Mesendoderm (in vitro differentiated cells): ENCODE results near the gene ZNF189.

ENCODE experiments used
- DNase-seq: peaks from one replicate; pipeline ENCODE4 v3.0.0; 2013
- H2AK5ac ChIP-seq: 2 replicates; pipeline ENCODE4 v1.6.1; 2013; ENCODE audit warnings: low read length, inconsistent platforms
- H2BK120ac ChIP-seq: 2 replicates; pipeline ENCODE4 v1.6.1; 2013; ENCODE audit warnings: low read depth, mild to moderate bottlenecking, low read length, moderate library complexity, mixed read lengths
- H2BK15ac ChIP-seq: replicated peaks from 2 replicates; pipeline ENCODE4 v1.6.1; 2013; ENCODE audit warnings: low read depth, mild to moderate bottlenecking, moderate library complexity
- H2BK5ac ChIP-seq: 2 replicates; pipeline ENCODE4 v1.6.1; 2013; ENCODE audit warnings: low read length, inconsistent platforms
- H3K18ac ChIP-seq: 2 replicates; pipeline ENCODE4 v1.6.1; 2013; ENCODE audit warnings: mild to moderate bottlenecking, low read length, mixed read lengths
- H3K23ac ChIP-seq: one replicate; pipeline ENCODE4 v1.6.1; 2013; ENCODE audit warnings: low read length
- H3K27ac ChIP-seq: 2 replicates; pipeline ENCODE4 v1.5.1; 2013; ENCODE audit warnings: low read depth, mild to moderate bottlenecking, inconsistent platforms, low read length, moderate library complexity
- H3K27me3 ChIP-seq: 2 replicates; pipeline ENCODE4 v1.6.1; 2013; ENCODE audit warnings: low read length, control low read depth, mild to moderate bottlenecking, inconsistent platforms; ENCODE audit not compliant: insufficient read depth, poor library complexity
- H3K36me3 ChIP-seq: 2 replicates; pipeline ENCODE4 v1.6.1; 2013; ENCODE audit warnings: low read length, inconsistent platforms; ENCODE audit not compliant: control insufficient read depth, insufficient read depth
- H3K4ac ChIP-seq: one replicate; pipeline ENCODE4 v1.6.1; 2013; ENCODE audit warnings: low read depth, mild to moderate bottlenecking, low read length, moderate library complexity
- H3K4me1 ChIP-seq: 2 replicates; pipeline ENCODE4 v1.6.1; 2013; ENCODE audit warnings: low read depth, low read length, inconsistent platforms; ENCODE audit not compliant: control insufficient read depth
- H3K4me2 ChIP-seq: 2 replicates; pipeline ENCODE4 v1.6.1; 2013; ENCODE audit warnings: low read length
- H3K4me3 ChIP-seq: 2 replicates; pipeline ENCODE4 v1.5.1; 2013; ENCODE audit warnings: mild to moderate bottlenecking, low read length
- H3K56ac ChIP-seq: one replicate; pipeline ENCODE4 v1.6.1; 2013; ENCODE audit warnings: low read length
- H3K79me1 ChIP-seq: 2 replicates; pipeline ENCODE4 v1.6.1; 2013; ENCODE audit warnings: low read length, inconsistent platforms
- H3K79me2 ChIP-seq: 2 replicates; pipeline ENCODE4 v1.6.1; 2013; ENCODE audit warnings: mild to moderate bottlenecking, low read length; ENCODE audit not compliant: control insufficient read depth, insufficient read depth
- H3K9ac ChIP-seq: 2 replicates; pipeline ENCODE4 v1.6.1; 2013; ENCODE audit warnings: low read length, inconsistent platforms
- H4K5ac ChIP-seq: one replicate; pipeline ENCODE4 v1.6.1; 2013; ENCODE audit warnings: low read length
- H4K8ac ChIP-seq: one replicate; pipeline ENCODE4 v1.6.1; 2013; ENCODE audit warnings: low read depth, mild to moderate bottlenecking, control low read depth, low read length, moderate library complexity
- WGBS: extraction: QIAGEN DNeasy Blood & Tissue Kit; methylation state at CpG from one replicate; pipeline ENCODE4 v1.1.7; 2013; ENCODE audit warnings: low lambda C conversion rate, missing lambda C conversion rate; ENCODE audit not compliant: insufficient coverage; ENCODE audit errors: extremely low coverage; 5-methylcytosine and 5-hydroxymethylcytosine counted together

Gene ZNF189

GRCh38 chr9:101417977-101418376 lies 19.3 kb downstream of the ZNF189 start:
- Histone ChIP-seq H3K18ac (no peak overlapping the region), H3K4me1 (no peaks in the 10 kb centered on the region), H2AK5ac (no peak overlapping the region)

GRCh38 chr9:101418518-101419430 lies 20.1 kb downstream of the ZNF189 start:
- no peak for DNase-seq
- Histone ChIP-seq H3K9ac (no peak overlapping the region), H3K4me2 (no peak overlapping the region), H4K8ac (no peak overlapping the region), H3K79me1 (no peaks in the 10 kb centered on the region), H3K36me3 (no peaks in the 10 kb centered on the region), H2BK15ac (no peak overlapping the region), H3K23ac (no peak overlapping the region), H3K27ac (no peak overlapping the region), H3K4me3 (no peak overlapping the region), H3K27me3 (peaks cover 2% of the 10 kb centered on the region), H3K56ac (no peak overlapping the region), H2BK5ac (no peak overlapping the region), H4K5ac (no peak overlapping the region), H3K4me1 (no peaks in the 10 kb centered on the region), H3K18ac (no peak overlapping the region), H3K79me2 (no peaks in the 10 kb centered on the region), H2AK5ac (no peak overlapping the region), H3K4ac (no peak overlapping the region), H2BK120ac (no peak overlapping the region)
- WGBS, result no CpG with 5 or more reads among the region's 7 CpGs

More at GRCh38 chr9:101417977-101418376, 19.3 kb downstream of the ZNF189 start:
- H3K9ac ChIP-seq, result no peak overlapping the region
- H3K4ac ChIP-seq, result no peak overlapping the region
- H4K8ac ChIP-seq, result no peak overlapping the region
- H3K56ac ChIP-seq, result no peak overlapping the region
- no peaks in the 10 kb centered on the region for H3K79me1 ChIP-seq
- no peak overlapping the region for H2BK5ac ChIP-seq
- H3K79me2 ChIP-seq, result no peaks in the 10 kb centered on the region
- H3K4me2 ChIP-seq, result no peak overlapping the region
- no peak for DNase-seq
- peaks cover 2% of the 10 kb centered on the region for H3K27me3 ChIP-seq
- H3K4me3 ChIP-seq, result no peak overlapping the region
- H2BK15ac ChIP-seq, result no peak overlapping the region
- no peak overlapping the region for H4K5ac ChIP-seq
- H3K36me3 ChIP-seq, result no peaks in the 10 kb centered on the region
- no peak overlapping the region for H2BK120ac ChIP-seq
- no peak overlapping the region for H3K23ac ChIP-seq
- no peak overlapping the region for H3K27ac ChIP-seq

GRCh38 chr9:101419863-101420262 lies 21.2 kb downstream of the ZNF189 start:
- Histone ChIP-seq H3K79me1 (no peaks in the 10 kb centered on the region), H2BK120ac (no peak overlapping the region), H3K23ac (no peak overlapping the region), H4K8ac (no peak overlapping the region), H2BK15ac (no peak overlapping the region), H3K4me2 (no peak overlapping the region), H2AK5ac (no peak overlapping the region), H2BK5ac (no peak overlapping the region), H3K79me2 (no peaks in the 10 kb centered on the region), H3K36me3 (no peaks in the 10 kb centered on the region), H4K5ac (no peak overlapping the region), H3K18ac (no peak overlapping the region), H3K4me3 (no peak overlapping the region), H3K4me1 (no peaks in the 10 kb centered on the region), H3K27ac (no peak overlapping the region), H3K4ac (no peak overlapping the region), H3K9ac (no peak overlapping the region), H3K27me3 (peaks cover 2% of the 10 kb centered on the region), H3K56ac (no peak overlapping the region)
- no CpG with 5 or more reads among the region's 2 CpGs for WGBS
- peak; percentile 4 for DNase-seq

GRCh38 chr9:101421653-101422065 lies 23.0 kb downstream of the ZNF189 start:
- H3K23ac ChIP-seq, result no peak overlapping the region
- H3K79me1 ChIP-seq, result no peaks in the 10 kb centered on the region
- H3K79me2 ChIP-seq, result no peaks in the 10 kb centered on the region
- H2BK120ac ChIP-seq, result no peak overlapping the region
- no peak overlapping the region for H2BK15ac ChIP-seq
- no peak overlapping the region for H3K9ac ChIP-seq
- H2BK5ac ChIP-seq, result no peak overlapping the region
- H2AK5ac ChIP-seq, result no peak overlapping the region
- no peak overlapping the region for H3K56ac ChIP-seq
- no peak for DNase-seq
- H3K36me3 ChIP-seq, result no peaks in the 10 kb centered on the region
- no peak overlapping the region for H3K4me2 ChIP-seq
- no peak overlapping the region for H3K4me3 ChIP-seq
- no peak overlapping the region for H3K4ac ChIP-seq
- no peak overlapping the region for H3K18ac ChIP-seq
- no peak overlapping the region for H3K27ac ChIP-seq
- no CpG with 5 or more reads among the region's 5 CpGs for WGBS
- peaks cover 2% of the 10 kb centered on the region for H3K27me3 ChIP-seq
- no peaks in the 10 kb centered on the region for H3K4me1 ChIP-seq
- no peak overlapping the region for H4K5ac ChIP-seq
- H4K8ac ChIP-seq, result no peak overlapping the region

GRCh38 chr9:101427358-101427757 lies 28.7 kb downstream of the ZNF189 start:
- H3K27ac ChIP-seq, result no peak overlapping the region
- no peaks in the 10 kb centered on the region for H3K36me3 ChIP-seq
- H4K5ac ChIP-seq, result no peak overlapping the region
- H3K4ac ChIP-seq, result no peak overlapping the region
- no peak overlapping the region for H4K8ac ChIP-seq
- H2AK5ac ChIP-seq, result no peak overlapping the region
- no peaks in the 10 kb centered on the region for H3K79me2 ChIP-seq
- no CpG with 5 or more reads among the region's 8 CpGs for WGBS
- H3K4me2 ChIP-seq, result no peak overlapping the region
- no peaks in the 10 kb centered on the region for H3K79me1 ChIP-seq
- no peak for DNase-seq
- no peaks in the 10 kb centered on the region for H3K27me3 ChIP-seq
- H2BK15ac ChIP-seq, result no peak overlapping the region
- no peak overlapping the region for H2BK120ac ChIP-seq
- H3K9ac ChIP-seq, result no peak overlapping the region
- no peak overlapping the region for H2BK5ac ChIP-seq
- H3K4me1 ChIP-seq, result no peaks in the 10 kb centered on the region
- no peak overlapping the region for H3K18ac ChIP-seq
- H3K4me3 ChIP-seq, result no peak overlapping the region
- no peak overlapping the region for H3K23ac ChIP-seq
- H3K56ac ChIP-seq, result no peak overlapping the region
